Activated gamma-delta T cell (primary cell): ENCODE data around the gene GRB2.
"Not testable (repeated sequence)": the region's sequence is repeated elsewhere in the genome, so short reads cannot be mapped to it uniquely, and the experiment has no call there.

Experiments
- DNase-seq: peaks from one replicate; lab custom pipeline; 2025; lab: John Stamatoyannopoulos, UW

Gene GRB2

DNA sequence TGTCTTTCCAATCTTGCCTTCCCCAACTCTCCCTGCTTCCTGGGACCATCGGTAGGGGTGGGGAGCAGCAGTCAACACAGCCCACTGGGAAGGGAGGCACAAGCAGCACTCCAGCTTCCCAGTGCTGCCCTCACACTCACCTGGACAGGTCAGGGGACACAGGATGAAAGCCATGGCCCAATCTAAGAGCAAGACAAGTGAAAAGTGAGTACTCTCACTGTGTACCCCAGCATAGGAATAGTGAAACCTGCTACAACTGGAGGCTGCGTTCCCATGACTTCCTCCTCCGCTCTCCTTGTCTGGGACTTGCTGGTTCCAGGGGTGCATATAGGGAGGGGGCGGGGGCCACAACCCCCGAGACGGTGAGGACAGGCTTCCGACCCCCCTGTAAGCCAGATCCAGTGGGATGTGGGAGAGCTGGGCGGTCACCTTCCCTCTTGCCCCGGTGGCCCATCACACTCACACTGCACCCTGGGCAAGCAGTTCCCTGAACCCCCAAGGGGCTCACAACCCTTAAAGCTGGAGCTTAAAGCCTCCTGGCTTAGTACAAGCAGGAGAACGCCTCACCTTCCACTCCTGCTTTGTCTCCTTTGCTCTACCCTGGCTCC lies 86.8 kb downstream of the GRB2 start:
- no peak for DNase-seq

DNA sequence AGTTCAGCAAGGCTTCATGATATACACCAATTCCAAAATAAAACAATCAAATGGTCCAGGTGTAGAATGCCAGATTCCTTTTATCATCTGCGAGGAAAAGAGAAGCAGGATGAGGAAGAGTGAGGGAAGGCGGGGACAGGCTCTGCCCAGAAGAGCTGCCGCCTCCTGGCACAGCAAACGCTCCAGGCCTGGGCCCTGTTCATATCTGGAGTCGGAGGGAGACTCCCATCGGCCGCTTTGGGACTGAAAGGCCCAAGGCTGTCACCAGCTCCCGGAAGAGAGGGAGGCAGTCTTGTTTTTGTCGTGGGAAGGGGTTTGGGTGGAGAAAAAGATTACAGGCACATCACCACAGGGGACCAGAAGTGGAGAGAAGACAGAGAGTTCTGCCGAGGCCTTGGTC lies 87.3 kb downstream of the GRB2 start:
- DNase-seq, result no peak

DNA sequence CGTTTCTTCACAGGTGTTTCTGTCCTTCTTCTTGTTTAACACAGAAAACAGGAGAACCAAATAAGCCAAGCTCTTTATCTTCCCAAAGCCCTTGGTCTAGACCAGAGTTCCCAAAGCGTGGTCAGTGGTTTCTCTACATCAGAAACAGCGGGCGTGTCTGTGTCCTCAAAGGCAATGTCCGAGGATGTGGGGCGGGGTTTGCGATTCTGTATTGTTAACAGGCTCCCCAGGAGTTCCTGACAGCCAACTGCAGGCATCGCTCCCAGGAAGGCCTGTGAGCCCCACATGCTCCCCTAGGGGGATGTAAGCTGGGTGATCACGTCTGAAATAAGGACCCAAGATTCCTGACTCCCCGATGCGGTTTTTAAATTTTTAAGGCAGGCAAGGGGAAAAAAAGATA lies 87.8 kb downstream of the GRB2 start:
- no peak for DNase-seq

DNA sequence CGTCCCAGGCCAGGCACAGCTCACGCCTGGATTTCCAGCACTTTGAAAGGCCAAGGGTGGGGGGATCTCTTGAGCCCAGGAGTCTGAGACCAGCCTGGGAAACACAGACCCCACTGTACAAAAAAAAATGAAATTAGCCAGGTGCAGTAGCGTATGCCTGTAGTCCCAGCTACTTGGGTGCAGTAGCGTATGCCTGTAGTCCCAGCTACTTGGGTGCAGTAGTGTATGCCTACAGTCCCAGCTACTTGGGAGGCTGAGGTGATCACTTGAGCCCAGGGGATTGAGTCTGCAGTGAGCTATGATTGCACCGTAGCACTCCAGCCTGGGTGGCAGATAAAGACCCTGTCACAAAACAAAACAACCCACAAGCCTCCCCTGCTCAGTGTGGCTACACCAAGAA lies 89.2 kb downstream of the GRB2 start:
- DNase-seq, result no peak

DNA sequence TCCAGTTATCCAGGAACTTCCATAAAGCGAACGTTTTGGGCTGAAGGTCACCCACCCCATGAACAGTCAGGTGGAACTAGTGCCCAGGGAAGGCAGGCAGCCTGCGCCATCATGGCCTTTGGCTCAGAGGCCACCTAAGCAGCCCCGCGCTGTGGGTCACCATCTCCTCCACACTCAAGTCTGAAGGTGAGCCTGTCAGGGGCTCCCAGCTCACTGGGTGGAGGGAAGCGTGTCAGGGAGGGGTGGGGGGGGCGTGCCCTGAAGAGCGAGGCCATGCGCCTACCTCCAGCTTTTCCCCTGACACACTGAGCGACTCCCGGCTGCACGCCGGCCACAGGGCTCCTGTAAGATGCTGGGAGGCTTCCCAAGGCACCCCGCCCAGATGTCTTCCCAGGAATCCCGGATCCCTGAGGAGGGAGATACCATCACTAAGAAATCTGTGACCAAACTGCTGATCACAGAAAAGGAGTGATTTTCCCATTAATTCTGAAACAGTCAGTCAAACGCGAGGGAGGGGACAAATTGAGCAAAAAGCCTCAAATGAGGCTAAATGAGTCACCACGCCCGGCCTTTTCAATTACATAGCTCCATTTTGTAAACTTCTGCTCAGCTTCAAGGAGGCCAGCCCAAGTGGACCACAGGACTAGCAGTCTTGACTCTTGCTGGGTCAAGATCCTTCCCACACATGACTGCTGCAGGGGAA lies 89.8 kb downstream of the GRB2 start:
- no peak for DNase-seq

DNA sequence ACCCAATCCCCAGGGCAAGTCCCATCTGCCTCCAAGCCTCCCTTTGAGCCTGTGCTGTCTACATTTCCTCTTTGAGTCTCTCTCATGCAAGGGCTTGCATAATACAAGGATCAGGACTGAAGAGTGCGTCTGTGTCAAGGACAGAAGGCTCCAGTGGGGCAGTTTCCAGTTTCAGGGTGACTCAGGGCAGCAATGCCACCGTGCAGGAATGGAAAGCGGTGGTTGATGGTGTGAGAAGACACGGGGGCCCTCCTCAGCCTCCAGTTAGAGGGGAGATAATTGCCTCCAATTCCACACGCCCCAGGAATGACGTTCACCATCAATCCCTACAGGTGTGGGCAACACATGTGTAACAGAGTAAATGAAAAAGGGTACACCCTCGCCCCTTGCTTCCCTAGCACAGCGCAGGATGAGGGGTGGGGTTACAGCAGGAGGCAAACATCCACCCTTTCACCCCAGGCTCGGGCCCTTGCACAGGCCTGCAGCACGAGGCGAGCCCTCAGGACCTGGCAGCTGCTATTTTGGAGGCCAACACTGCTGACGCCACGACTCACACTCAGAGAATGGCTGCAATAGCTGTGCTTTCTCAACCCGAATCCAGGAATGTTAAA lies 91.4 kb downstream of the GRB2 start:
- no peak for DNase-seq

DNA sequence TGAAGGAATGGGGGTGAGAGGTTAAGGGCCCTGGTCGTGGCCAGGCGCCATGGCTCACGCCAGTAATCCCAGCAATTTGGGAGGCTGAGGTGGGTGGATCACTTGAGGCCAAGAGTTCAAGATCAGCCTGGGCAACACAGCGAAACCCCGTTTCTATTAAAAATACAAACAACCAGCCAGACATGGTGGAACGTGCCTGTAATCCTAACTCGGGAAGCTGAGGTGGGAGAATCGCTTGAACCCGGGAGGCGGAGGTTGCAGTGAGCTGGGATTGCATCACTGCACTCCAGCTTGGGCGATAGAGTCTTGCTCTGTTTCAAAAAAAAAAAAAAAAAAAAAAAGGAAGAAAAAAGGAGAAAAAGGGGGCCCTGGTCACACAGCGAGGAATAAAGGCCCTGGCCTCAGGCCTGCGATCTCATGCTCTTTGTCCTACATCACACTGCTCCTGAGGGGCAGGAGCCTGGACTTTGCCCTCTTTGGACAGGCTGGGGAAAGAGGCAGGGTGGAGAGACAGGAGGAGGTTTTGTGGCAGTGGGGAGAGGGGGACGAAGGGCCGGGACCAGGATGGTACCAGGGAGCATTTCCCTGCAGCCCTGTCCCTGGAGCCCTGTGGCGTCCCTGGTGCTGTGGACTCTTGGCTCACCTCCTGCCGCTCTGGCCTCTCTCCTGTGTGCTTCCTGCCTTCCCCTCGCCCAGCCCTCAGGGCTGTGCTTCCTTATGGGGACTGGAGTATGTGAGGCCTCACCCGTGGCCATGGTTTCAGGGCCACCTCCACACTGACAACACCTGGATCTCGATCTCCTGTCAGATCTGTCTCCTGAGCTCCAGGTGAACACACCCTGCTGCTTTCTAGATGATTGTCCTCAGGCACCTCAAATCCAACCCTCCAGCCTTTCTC lies 96.5 kb downstream of the GRB2 start:
- DNase-seq, result no peak

DNA sequence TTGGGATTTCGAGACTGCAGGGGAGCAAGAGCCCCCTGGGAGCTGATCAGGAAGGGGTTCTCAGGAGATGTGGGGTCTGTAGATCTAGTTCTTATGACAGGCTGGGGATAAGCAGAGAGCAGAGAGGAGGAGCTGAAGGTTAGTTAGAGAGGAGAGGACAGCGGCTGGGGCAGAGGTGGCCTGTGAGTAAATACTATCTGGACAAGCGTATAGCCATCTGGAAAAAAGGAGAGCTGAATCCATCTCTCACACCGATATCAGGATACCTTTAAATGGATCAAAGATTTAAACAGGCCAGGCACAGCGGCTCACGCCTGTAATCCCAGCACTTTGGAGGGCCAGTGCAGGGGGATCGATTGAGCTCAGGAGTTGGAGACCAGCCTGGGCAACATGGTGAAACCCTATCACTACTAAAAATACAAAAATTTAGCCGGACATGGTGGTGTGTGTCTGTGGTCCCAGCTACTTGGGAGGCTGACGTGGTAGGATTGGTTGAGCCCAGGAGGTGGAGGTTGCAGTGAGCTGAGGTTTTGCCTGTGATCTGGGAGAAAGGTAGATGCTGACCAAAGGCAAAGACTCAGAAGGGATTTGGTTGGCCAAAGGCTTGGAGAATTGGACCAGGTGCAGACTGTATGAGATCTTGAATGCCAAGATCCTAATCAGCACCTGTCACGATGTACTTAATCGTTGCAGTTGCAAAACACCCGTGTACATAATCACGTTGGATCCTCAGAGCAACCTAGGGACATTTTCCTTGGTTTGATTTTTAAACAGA lies 97.3 kb downstream of the GRB2 start:
- no peak for DNase-seq

DNA sequence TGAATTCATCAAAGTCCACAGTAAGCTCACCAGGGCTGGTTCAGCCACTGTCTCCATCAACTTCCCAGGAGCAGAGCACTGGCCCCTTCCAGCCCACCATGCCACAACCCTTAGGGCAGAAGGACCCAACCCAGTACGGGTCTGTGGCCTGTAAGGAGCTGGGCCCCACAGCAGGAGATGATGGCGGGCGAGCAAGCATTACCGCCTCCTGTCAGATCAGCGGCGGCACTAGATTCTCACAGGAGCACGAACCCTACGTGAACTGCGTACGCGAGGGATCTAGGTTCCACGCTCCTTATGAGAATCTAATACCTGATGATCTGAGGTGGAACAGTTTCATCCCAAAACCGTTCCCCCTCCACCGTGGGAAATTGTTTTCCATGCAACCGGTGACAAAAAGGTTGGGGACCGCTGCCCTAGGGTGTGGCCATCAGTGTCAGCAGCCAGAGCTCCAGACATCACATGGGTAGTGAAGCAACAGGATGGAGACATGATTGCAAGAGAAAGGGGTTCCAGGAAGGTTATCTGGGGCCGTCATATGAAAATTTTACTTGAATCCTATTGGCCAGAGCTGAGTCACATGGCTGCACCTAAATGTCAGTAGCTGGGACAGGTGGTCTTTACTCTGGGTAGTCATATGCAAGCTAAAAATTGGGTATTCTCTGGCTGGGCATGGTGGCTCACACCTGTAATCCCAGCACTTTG lies 103.8 kb downstream of the GRB2 start:
- no peak for DNase-seq

DNA sequence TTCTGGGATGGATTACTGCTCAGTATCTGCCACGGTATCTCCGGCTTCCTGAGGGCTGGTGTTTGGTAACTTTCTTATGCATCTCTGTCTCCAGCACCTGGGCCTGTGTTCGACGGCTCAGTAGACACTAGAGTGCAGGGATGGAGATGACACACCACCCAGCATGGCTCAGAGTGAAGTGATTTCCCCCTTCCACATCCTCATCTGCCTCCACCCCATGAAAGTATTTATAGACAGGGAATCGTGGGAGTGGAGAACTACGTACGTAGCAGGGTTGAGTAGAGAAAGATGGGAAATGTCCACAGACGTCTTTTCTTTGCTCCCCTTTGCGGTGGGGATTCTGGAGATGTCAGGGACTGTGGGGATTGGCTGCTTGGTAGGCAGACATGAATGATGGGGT lies 104.4 kb downstream of the GRB2 start:
- no peak for DNase-seq

DNA sequence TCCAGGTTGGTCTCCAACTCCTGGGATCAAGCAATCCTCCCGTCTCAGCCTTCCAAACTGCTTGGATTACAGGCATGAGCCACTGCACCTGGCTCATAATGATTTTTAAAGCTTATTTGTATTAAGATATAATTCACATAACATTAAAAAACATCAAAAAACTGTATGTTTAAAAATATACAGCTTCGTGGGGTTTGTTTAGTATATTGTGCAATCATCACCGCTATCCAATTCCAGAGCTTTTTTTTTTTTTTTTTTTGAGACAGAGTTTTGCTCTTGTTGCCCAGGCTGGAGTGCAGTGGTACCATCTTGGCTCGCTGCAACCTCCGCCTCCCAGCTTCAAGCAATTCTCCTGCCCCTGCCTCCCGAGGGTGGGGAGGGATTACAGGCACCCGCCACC lies 105.2 kb downstream of the GRB2 start:
- DNase-seq, result no peak

DNA sequence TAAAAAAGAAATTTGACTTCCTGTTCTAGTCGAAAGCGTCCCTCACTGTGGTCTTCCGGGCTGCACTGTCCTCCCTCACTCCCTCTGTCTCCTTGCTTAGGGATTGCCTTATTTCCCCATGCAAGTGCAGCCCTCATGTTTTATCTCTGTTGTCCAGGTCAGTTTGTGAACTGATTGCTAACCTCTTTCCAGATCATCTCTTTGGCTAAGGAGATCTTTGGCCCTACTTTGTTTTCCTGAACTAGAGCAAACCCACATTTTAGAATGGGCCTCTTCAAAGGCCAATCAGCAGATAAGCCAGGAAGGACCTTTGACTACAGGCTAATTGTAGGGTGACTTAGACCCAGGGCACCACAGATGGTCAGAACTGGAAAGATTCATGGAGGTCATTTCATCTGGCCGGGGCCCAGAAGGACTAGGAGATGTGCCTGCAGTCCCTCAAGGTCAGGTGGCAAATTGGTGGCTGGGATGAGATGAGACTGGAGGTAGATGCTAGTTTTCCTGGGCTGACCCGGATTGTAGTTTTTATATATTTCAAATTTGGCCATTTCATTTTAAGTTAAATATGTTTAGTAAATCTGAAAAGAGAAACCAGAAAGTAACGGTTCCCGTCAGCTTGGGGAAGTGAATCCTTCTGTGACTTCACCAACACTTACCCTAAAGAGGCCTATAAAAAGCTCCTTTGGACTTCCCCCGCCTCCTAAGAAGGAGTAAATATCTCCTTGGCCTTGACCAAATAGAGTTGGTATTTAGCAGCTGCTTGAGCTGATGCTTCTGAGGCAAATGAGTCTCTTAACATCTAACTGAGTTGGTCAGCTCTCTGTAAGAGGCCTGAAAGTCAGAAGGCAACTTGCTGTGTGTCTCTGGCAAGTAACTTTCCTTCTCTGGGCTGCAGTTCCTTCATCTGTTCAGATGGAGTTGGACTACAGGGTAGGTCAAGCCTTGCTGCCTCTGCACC lies 110.0 kb downstream of the GRB2 start:
- DNase-seq, result no peak

DNA sequence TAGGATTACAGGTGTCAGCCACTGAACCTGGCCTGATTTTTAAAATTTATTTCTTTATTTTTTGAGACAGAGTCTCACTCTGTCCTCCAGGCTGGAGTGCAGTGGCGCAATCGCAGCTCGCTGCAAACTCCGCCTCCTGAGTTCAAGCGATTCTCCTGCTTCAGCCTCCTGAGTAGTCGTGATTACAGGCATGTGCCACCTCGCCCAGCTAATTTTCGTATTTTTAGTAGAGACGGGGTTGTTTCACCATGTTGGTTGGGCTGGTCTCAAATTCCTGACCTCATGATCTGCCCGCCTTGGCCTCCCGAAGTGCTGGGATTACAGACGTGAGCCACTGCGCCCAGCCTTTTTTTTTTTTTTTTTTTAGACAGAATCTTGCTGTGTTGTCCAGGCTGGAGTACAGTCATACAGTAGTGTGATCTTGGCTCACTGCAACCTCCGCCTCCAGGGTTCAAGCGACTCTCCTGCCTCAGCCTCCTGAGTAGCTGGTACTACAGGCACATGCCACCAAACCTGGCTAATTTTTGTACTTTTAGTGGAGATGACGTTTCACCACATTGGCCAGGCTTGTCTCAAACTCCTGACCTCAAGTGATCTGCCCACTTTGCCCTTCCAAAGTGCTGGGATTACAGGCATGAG lies 112.5 kb downstream of the GRB2 start:
- DNase-seq, result not testable (repeated sequence)

DNA sequence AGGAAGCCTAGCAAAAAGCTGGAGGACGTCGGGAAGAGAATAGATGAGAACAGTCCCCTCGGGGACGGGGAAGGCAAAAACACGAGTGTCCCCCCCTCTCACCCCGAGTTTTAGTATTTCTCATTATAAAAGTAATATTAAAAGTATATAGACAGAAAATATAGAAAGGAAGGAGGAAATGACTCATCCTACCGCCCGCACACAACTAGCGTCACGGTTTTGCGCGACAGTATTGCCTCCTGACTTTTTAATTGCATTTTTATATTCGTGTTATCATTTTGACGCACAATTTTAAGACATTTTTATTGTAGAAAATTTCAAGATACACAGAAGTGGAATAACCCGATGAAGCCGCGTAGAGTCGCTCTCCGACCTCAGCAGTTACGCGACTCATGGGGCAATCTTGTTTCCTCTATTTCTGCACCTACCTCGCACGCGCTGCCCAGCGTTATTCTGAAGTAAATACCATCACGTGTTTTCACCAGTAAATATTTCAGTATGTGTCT lies 115.6 kb downstream of the GRB2 start:
- no peak for DNase-seq

DNA sequence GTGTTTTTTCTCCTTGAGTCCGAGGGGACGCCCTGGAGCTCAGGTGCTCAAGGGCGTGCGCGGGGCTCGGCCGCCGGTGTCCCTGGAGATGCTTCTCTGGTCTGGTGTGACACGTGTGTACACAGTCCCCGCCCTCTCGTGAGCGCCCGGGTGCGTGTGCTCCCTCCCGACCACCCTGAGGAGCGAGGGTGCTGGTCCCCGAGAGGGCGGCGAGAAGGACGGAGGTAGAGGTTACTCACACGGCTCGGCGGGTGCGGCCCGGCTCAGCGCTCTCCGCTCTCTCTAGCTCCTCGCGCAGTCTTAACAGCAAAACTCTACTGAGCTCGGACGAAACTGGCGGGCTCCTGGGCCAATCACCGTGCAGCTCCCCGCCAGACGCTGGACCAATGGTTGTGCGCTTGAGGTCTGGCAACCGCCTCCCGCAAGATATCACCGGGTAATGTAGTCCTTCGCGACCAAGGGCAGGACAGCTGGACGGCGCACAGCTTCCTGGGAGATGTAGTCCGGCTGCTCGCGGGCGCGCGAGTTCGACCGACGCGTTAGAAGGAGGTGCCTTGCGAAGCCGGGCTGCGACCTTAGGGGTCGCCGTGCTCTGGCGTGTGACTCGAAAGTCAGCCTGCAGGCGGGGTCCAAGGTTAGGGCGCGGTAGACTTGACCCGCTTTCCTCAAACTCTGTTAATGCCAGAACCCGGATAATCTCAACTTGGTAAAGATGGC lies 116.2 kb downstream of the GRB2 start, which contains the start of gene SLC25A19:
Gene SLC25A19, minus strand, starts transcription at position 319 of the 717 bp plus-strand sequence. CDS start 2,669 bp downstream, outside the sequence.
- DNase-seq, result peak; percentile 92

DNA sequence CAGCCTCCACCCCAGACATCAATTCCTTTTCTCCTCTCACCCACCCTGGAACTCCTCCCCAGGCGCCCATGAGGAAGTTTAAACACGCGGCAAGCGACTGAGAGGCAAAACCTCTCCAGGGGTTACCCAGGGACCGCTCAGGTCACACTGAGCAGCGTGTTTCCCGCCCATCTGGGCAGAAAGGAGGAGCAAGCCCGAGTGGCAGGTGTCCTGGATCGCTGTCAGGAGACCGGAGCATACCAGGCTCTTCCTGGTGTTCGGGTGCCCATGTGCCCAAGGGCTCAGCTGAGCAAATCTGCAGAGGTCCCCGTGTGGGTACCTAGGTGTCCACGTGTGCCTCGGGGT lies 116.7 kb downstream of the GRB2 start:
- no peak for DNase-seq

DNA sequence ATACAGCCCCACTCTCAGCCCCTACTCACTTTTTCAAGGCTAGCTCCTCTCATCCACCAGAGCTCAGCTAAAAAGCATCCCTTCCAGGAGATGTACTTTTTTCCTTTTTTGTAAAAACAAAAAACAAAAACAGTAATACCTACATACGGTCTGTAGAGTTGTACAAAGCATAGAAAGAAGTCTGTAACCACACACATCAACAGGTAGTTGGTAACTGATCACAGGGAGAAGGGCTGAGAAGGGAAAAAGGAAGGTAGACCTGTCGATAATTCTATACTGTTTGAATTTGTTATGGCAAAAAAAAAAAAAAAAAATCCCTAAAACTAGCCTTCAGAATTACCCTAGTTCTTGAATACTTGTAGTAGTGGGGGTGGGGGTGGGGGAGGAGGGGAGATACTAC lies 117.1 kb downstream of the GRB2 start:
- DNase-seq, result no peak

DNA sequence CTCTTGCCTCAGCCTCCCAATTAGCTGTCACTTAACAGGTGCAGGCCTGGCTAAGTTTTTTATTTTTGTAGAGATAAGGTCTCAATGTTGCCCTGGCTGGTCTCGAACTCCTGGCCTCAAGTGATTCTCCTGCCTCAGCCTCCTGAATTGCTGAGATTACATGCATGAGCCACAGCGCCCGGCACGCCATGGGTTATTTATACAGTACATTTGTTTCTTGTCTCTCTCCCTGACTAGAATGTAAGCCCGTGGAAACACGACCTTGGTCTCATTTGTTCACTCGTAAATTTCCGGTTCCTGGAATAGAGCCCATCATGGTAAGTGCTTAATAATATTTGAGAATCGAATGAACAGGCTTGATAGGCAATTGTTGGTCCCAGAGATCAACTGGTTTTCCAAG lies 118.3 kb downstream of the GRB2 start:
- no peak for DNase-seq

DNA sequence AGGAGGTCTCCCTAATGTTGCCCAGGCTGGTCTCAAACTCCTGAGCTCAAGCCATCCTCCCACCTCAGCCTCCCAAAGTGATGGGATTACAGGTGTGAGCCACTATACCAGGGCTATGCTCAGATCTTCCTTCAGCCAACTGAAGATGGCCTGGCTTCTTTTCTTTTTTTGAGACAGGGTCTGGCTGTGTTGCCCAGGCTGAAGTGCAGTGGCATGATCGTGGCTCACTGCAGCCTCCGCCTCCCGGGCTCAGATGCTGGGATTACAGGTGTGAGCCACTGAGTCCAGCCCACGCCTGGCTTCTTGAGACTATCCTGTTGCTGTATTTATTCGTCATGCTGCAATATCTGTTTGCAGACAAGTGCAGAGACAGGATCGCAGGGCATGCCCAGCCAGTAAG lies 120.4 kb downstream of the GRB2 start:
- DNase-seq, result no peak
